K562 (cell line): ENCODE measurements around the gene DAPP1.

Experiments
- ATF3 ChIP-seq, 2 experiments: fragments of 450-650 bp in 1 of 2; sonication (generic) in 1 of 2; formaldehyde crosslinking in 1 of 2; IDR thresholded peaks in 1 of 2; conservative IDR thresholded peaks in 1 of 2; 2 replicates each; pipeline versions ENCODE4 v1.6.1 to v1.8.1; 2016 to 2023; ENCODE audit warnings: mild to moderate bottlenecking in 2 of 2, moderate library complexity in 2 of 2, inconsistent platforms in 1 of 2, missing genetic modification reagents in 1 of 2
- CREB1 ChIP-seq, 2 experiments: sonication (generic) in 1 of 2; formaldehyde crosslinking in 1 of 2; IDR thresholded peaks; 2 replicates each; pipeline versions ENCODE4 v1.6.1 to v1.8.0; 2012 to 2022; ENCODE audit warnings: inconsistent platforms in 1 of 2, mild to moderate bottlenecking in 1 of 2, missing genetic modification reagents in 1 of 2, moderate library complexity in 1 of 2
- CTCF ChIP-seq, 3 experiments: IDR thresholded peaks in 2 of 3; conservative IDR thresholded peaks in 1 of 3; 2 replicates each; pipeline ENCODE4 v1.5.1; 2011 to 2012; ENCODE audit warnings: low read length in 3 of 3, mild to moderate bottlenecking in 3 of 3, control low read depth in 2 of 3, improper control_type of control experiment in 1 of 3, inconsistent platforms in 1 of 3, low read depth in 1 of 3, mixed read lengths in 1 of 3, moderate library complexity in 1 of 3; ENCODE audit not compliant: insufficient read depth in 2 of 3
- HNRNPLL ChIP-seq: fragments of 200-400 bp; formaldehyde crosslinking; IDR thresholded peaks from 2 replicates; pipeline ENCODE4 v1.6.1; 2017; ENCODE audit warnings: low read length, low read depth, mild to moderate bottlenecking; ENCODE audit not compliant: poor library complexity, severe bottlenecking
- MEF2A ChIP-seq: IDR thresholded peaks from 2 replicates; pipeline ENCODE4 v1.6.1; 2011; ENCODE audit warnings: low read depth, mild to moderate bottlenecking, low read length, moderate library complexity; ENCODE audit not compliant: control insufficient read depth
- SMC3 ChIP-seq: conservative IDR thresholded peaks from 2 replicates; pipeline ENCODE4 v1.6.1; 2011; ENCODE audit warnings: low read depth, low read length, improper control_type of control experiment; ENCODE audit not compliant: insufficient read depth
- TARDBP ChIP-seq: fragments of 450-650 bp; IDR thresholded peaks from 2 replicates; pipeline ENCODE4 v1.6.1; 2016
- TF ChIP-seq, protein P1 (sequence below): fragments of 450-650 bp; formaldehyde crosslinking; IDR thresholded peaks from 2 replicates; pipeline ENCODE4 v1.4.0; 2020; ENCODE audit warnings: mild to moderate bottlenecking
- TF ChIP-seq, protein P2 (sequence below), 2 experiments: fragments of 450-650 bp; formaldehyde crosslinking in 1 of 2; IDR thresholded peaks; 2 replicates each; pipeline versions ENCODE4 v1.4.0 to v1.6.1; 2014 to 2020; ENCODE audit warnings: mild to moderate bottlenecking in 2 of 2, borderline replicate concordance in 1 of 2, low read depth in 1 of 2

GRCh38 chr4:99859618-99860017 lies 43.0 kb downstream of the DAPP1 start:
- TF ChIP-seq CTCF (IDR thresholded peaks at IDR 0.05 in 2 of 3, conservative IDR thresholded peaks at IDR 0.05 in 1 of 3; ENCODE audit: insufficient read depth in 2 of 3, low read depth in 1 of 3, low read length in 3 of 3) (no peak), MEF2A (no peak), SMC3 (no peak), ATF3 (IDR thresholded peaks at IDR 0.05) (no peak), ATF3 (CRISPR knock-in tag; conservative IDR thresholded peaks at IDR 0.05) (no peak), HNRNPLL (no peak), TARDBP (no peak), CREB1 (IDR thresholded peaks at IDR 0.05) (no peak), CREB1 (CRISPR knock-in tag; IDR thresholded peaks at IDR 0.05) (no peak)
- TF ChIP-seq, protein P1, sequence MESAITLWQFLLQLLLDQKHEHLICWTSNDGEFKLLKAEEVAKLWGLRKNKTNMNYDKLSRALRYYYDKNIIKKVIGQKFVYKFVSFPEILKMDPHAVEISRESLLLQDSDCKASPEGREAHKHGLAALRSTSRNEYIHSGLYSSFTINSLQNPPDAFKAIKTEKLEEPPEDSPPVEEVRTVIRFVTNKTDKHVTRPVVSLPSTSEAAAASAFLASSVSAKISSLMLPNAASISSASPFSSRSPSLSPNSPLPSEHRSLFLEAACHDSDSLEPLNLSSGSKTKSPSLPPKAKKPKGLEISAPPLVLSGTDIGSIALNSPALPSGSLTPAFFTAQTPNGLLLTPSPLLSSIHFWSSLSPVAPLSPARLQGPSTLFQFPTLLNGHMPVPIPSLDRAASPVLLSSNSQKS (CRISPR knock-in tag): no peak
- TF ChIP-seq, protein P2, sequence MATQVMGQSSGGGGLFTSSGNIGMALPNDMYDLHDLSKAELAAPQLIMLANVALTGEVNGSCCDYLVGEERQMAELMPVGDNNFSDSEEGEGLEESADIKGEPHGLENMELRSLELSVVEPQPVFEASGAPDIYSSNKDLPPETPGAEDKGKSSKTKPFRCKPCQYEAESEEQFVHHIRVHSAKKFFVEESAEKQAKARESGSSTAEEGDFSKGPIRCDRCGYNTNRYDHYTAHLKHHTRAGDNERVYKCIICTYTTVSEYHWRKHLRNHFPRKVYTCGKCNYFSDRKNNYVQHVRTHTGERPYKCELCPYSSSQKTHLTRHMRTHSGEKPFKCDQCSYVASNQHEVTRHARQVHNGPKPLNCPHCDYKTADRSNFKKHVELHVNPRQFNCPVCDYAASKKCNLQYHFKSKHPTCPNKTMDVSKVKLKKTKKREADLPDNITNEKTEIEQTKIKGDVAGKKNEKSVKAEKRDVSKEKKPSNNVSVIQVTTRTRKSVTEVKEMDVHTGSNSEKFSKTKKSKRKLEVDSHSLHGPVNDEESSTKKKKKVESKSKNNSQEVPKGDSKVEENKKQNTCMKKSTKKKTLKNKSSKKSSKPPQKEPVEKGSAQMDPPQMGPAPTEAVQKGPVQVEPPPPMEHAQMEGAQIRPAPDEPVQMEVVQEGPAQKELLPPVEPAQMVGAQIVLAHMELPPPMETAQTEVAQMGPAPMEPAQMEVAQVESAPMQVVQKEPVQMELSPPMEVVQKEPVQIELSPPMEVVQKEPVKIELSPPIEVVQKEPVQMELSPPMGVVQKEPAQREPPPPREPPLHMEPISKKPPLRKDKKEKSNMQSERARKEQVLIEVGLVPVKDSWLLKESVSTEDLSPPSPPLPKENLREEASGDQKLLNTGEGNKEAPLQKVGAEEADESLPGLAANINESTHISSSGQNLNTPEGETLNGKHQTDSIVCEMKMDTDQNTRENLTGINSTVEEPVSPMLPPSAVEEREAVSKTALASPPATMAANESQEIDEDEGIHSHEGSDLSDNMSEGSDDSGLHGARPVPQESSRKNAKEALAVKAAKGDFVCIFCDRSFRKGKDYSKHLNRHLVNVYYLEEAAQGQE (IDR thresholded peaks at IDR 0.05; ENCODE audit: borderline replicate concordance): no peak
- TF ChIP-seq, protein P2 (CRISPR knock-in tag; IDR thresholded peaks at IDR 0.05; ENCODE audit: low read depth): no peak
